ENCODE data around the gene RAP1GAP.

- no peak for TF ChIP-seq POLR2AphosphoS5 (IDR thresholded peaks at IDR 0.05)
- TF ChIP-seq CTCF (IDR thresholded peaks at IDR 0.05; ENCODE audit: poor library complexity, severe bottlenecking) = no peak
- TF ChIP-seq, protein P1, sequence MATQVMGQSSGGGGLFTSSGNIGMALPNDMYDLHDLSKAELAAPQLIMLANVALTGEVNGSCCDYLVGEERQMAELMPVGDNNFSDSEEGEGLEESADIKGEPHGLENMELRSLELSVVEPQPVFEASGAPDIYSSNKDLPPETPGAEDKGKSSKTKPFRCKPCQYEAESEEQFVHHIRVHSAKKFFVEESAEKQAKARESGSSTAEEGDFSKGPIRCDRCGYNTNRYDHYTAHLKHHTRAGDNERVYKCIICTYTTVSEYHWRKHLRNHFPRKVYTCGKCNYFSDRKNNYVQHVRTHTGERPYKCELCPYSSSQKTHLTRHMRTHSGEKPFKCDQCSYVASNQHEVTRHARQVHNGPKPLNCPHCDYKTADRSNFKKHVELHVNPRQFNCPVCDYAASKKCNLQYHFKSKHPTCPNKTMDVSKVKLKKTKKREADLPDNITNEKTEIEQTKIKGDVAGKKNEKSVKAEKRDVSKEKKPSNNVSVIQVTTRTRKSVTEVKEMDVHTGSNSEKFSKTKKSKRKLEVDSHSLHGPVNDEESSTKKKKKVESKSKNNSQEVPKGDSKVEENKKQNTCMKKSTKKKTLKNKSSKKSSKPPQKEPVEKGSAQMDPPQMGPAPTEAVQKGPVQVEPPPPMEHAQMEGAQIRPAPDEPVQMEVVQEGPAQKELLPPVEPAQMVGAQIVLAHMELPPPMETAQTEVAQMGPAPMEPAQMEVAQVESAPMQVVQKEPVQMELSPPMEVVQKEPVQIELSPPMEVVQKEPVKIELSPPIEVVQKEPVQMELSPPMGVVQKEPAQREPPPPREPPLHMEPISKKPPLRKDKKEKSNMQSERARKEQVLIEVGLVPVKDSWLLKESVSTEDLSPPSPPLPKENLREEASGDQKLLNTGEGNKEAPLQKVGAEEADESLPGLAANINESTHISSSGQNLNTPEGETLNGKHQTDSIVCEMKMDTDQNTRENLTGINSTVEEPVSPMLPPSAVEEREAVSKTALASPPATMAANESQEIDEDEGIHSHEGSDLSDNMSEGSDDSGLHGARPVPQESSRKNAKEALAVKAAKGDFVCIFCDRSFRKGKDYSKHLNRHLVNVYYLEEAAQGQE (IDR thresholded peaks at IDR 0.05; ENCODE audit: borderline replicate concordance) = no peak
Observed at GRCh38 chr1:21598417-21598816, 70.7 kb downstream of the RAP1GAP start.

Measured in neural cell (in vitro differentiated cells).